HCT116 (cell line): ENCODE measurements around the gene SHISAL1. TPM values are rescaled to one million over a fixed set of nuclear protein-coding genes. Genes with fewer than 3 reads are reported as not detected.

Experiments
- ATAC-seq: fragments of 200-7000 bp; cut with Tn5 transposase; 2 replicates; pipeline ENCODE4 v1.9.1; 2020; ENCODE audit warnings: mild to moderate bottlenecking, moderate library complexity
- BruUV-seq: library from RNA; stranded (reverse); fragments of 400-500 nt; replicated peaks from 2 replicates; lab custom pipeline; 2021; lab: Mats Ljungman, UMichigan
- CTCF ChIA-PET: fragments of 300-600 bp; sonication (Branson Sonifier 250); formaldehyde crosslinking; loops from one replicate; lab custom pipeline; 2021; ENCODE audit warnings: antibody characterized with exemption; lab: Charles Lee
- POLR2A ChIA-PET: fragments of 300-600, 350-600 bp; sonication (Branson Sonifier 250); formaldehyde crosslinking; loops from one replicate; lab custom pipeline; 2021; ENCODE audit warnings: antibody characterized with exemption; lab: Charles Lee
- RAD21 ChIA-PET, 2 experiments: fragments of 300-600 bp; sonication (Branson Sonifier 250); formaldehyde crosslinking; loops; one replicate each; lab custom pipeline; 2023; ENCODE audit warnings: low total read pairs in 2 of 2; ENCODE audit not compliant: uncharacterized antibody in 2 of 2, unreplicated experiment in 2 of 2, low non-redundant PET in 1 of 2; lab: Charles Lee
- DNase-seq: peaks from one replicate; pipeline ENCODE4 v3.0.0-alpha.2; 2010; ENCODE audit warnings: low read depth, low spot score
- H2AFZ ChIP-seq: fragments of 200-600 bp; shearing (Covaris generic), sonication (generic); 2 replicates; pipeline ENCODE4 v1.6.1; 2017; ENCODE audit warnings: low read depth, mixed run types, mixed read lengths, antibody characterized with exemption, low read length; ENCODE audit not compliant: poor library complexity, severe bottlenecking
- H3K27ac ChIP-seq: 2 replicates; pipeline ENCODE4 v1.5.1; 2012; ENCODE audit warnings: low read depth, low read length
- H3K27me3 ChIP-seq: fragments of 200-600 bp; sonication (generic); 2 replicates; pipeline ENCODE4 v1.6.1; 2016; ENCODE audit warnings: mixed run types, low read length, mixed read lengths; ENCODE audit not compliant: insufficient read depth
- H3K36me3 ChIP-seq, 2 experiments: fragments of 200-500 bp in 1 of 2; fragments of 200-600 bp in 1 of 2; sonication (Bioruptor generic) in 1 of 2; sonication (generic) in 1 of 2; 2 replicates each; pipeline versions ENCODE4 v1.5.1 to v1.6.1; 2014 to 2016; ENCODE audit warnings: low read length in 2 of 2, inconsistent platforms in 1 of 2, mixed read lengths in 1 of 2, mixed run types in 1 of 2; ENCODE audit not compliant: insufficient read depth in 2 of 2, control insufficient read depth in 1 of 2
- H3K4me1 ChIP-seq, 2 experiments: fragments of 200-600 bp in 1 of 2; sonication (generic) in 1 of 2; 2 replicates each; pipeline versions ENCODE4 v1.5.1 to v1.6.1; 2012 to 2017; ENCODE audit warnings: low read length in 2 of 2, inconsistent platforms in 1 of 2, mild to moderate bottlenecking in 1 of 2, mixed read lengths in 1 of 2, mixed run types in 1 of 2, moderate library complexity in 1 of 2; ENCODE audit not compliant: insufficient read depth in 2 of 2, control insufficient read depth in 1 of 2
- H3K4me2 ChIP-seq: fragments of 200-600 bp; sonication (generic); 2 replicates; pipeline ENCODE4 v1.6.1; 2017; ENCODE audit warnings: mixed run types, low read length, mixed read lengths
- H3K4me3 ChIP-seq, 2 experiments: fragments of 200-600 bp in 1 of 2; sonication (generic) in 1 of 2; replicated peaks in 1 of 2; 2 replicates each; pipeline ENCODE4 v1.5.1; 2011 to 2016; ENCODE audit warnings: low read length in 2 of 2, control low read depth in 1 of 2, low read depth in 1 of 2, mild to moderate bottlenecking in 1 of 2, mixed read lengths in 1 of 2, mixed run types in 1 of 2
- H3K79me2 ChIP-seq: fragments of 200-600 bp; sonication (generic); 2 replicates; pipeline ENCODE4 v1.6.1; 2017; ENCODE audit warnings: mild to moderate bottlenecking, mixed run types, low read length, moderate library complexity, mixed read lengths; ENCODE audit not compliant: insufficient read depth
- H3K9ac ChIP-seq: fragments of 200-600 bp; sonication (generic); 2 replicates; pipeline ENCODE4 v1.6.1; 2016; ENCODE audit warnings: low read length, mixed read lengths
- H3K9me2 ChIP-seq: fragments of 200-600 bp; sonication (generic), shearing (Covaris generic); 2 replicates; pipeline ENCODE4 v1.6.1; 2017; ENCODE audit warnings: mixed run types, mild to moderate bottlenecking, moderate library complexity; ENCODE audit not compliant: insufficient read depth
- H3K9me3 ChIP-seq, 2 experiments: fragments of 200-500 bp in 1 of 2; fragments of 200-600 bp in 1 of 2; sonication (Bioruptor generic) in 1 of 2; sonication (generic) in 1 of 2; 2 replicates each; pipeline ENCODE4 v1.6.1; 2014 to 2017; ENCODE audit warnings: low read length in 2 of 2, mixed read lengths in 2 of 2, inconsistent platforms in 1 of 2, low read depth in 1 of 2, mild to moderate bottlenecking in 1 of 2, mixed run types in 1 of 2, moderate library complexity in 1 of 2; ENCODE audit not compliant: control insufficient read depth in 1 of 2, insufficient read depth in 1 of 2
- H4K20me1 ChIP-seq: fragments of 200-600 bp; sonication (generic), shearing (Covaris generic); 2 replicates; pipeline ENCODE4 v1.6.1; 2017; ENCODE audit warnings: mixed run types, mild to moderate bottlenecking, moderate library complexity; ENCODE audit not compliant: insufficient read depth
- EGR1 ChIP-seq: IDR thresholded peaks from 2 replicates; pipeline ENCODE4 v1.6.1; 2012; ENCODE audit warnings: low read depth
- EZH2 ChIP-seq: fragments of 200-600 bp; sonication (generic); IDR thresholded peaks from 2 replicates; pipeline ENCODE4 v1.6.1; 2017; ENCODE audit warnings: antibody characterized with exemption, mixed run types
- RAD21 ChIP-seq: IDR thresholded peaks from 2 replicates; pipeline ENCODE4 v1.6.1; 2012; ENCODE audit warnings: low read depth, mild to moderate bottlenecking
- SIN3A ChIP-seq: IDR thresholded peaks from 2 replicates; pipeline ENCODE4 v1.6.1; 2012; ENCODE audit warnings: low read depth
- SRF ChIP-seq: IDR thresholded peaks from 2 replicates; pipeline ENCODE4 v1.6.1; 2012; ENCODE audit warnings: low read depth
- ZBTB33 ChIP-seq: IDR thresholded peaks from 2 replicates; pipeline ENCODE4 v1.6.1; 2011; ENCODE audit warnings: mild to moderate bottlenecking, low read length, moderate library complexity; ENCODE audit not compliant: insufficient replicate concordance; ENCODE audit errors: extremely low read depth
- intact Hi-C: fragments of 100-400 bp; cut with micrococcal nuclease; formaldehyde crosslinking; loops from 2 replicates; pipeline ENCODE4 v1.10.0; 2022
- total RNA-seq: library from RNA; stranded (reverse); gene quantifications from one replicate; pipeline ENCODE4 v1.2.1, GENCODE V29; 2021; ENCODE audit not compliant: unreplicated experiment
- TF ChIP-seq, protein P1 (sequence below): IDR thresholded peaks from 2 replicates; pipeline ENCODE4 v1.6.1; 2012

SHISAL1 gene
- total RNA-seq, 1 experiment from 2014 or later: not detected

GRCh38 chr22:44205516-44206329, 107.0 kb downstream of the SHISAL1 start:
- CTCF ChIA-PET: no interaction called here
- Histone ChIP-seq H3K4me2 (no peak overlapping the region), H3K9me3 (no peaks in the 10 kb centered on the region), H3K4me3 (no peak overlapping the region), H3K79me2 (no peaks in the 10 kb centered on the region), H3K9ac (no peak overlapping the region), H3K27me3 (peaks cover 12% of the 10 kb centered on the region; the same call in 1 of the 2 replicates)
- no peak for DNase-seq
- intact Hi-C loops: no loop called here
- TF ChIP-seq EGR1 (no peak), ZBTB33 (no peak), RAD21 (no peak), EZH2 (no peak), SIN3A (no peak), SRF (no peak)
- TF ChIP-seq, protein P1, sequence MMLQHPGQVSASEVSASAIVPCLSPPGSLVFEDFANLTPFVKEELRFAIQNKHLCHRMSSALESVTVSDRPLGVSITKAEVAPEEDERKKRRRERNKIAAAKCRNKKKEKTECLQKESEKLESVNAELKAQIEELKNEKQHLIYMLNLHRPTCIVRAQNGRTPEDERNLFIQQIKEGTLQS: no peak
- TF ChIP-seq, all 23 proteins: peak for 0
- Histone ChIP-seq H4K20me1 (no peaks in the 10 kb centered on the region), H3K36me3 (no peaks in the 10 kb centered on the region), H3K27ac (no peak overlapping the region), H3K4me1 (no peaks in the 10 kb centered on the region), H3K9me2 (no peaks in the 10 kb centered on the region), H2AFZ (no peak overlapping the region)
- no TSS peak for BruUV-seq
- ATAC-seq: no peak
- RAD21 ChIA-PET: no interaction called here
- POLR2A ChIA-PET: no interaction called here
